Measurements from ENCODE around the gene MYCL.
"Not testable (repeated sequence)": the region's sequence is repeated elsewhere in the genome, so short reads cannot be mapped to it uniquely, and the experiment has no call there.

The MYCL gene

DNA sequence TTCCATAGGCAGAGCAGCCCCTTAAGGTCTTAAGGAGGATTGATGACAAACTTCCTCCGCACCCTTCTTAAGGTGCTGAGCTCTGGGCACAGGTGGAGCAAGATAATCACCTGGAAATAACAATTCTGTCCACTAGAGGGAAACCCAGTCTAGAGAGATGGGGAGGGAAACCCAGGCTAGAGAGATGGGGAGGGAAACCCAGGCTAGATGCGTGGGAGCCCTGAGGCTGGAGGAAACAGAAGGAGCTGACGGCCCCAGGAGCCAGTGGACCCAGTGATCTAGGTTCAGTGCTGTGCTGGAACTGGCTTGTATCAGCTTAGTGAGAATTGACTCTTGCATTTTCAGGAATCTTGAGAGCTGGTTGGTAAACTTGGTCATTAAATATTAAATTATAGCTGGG is 17.8 kb upstream of the MYCL start:
- peak in 1 of 2 donors; percentile 12 for DNase-seq (ENCODE audit: low read depth in 2 of 2)

- DNase-seq (ENCODE audit: low read depth in 2 of 2), result no peak
Measured at GRCh38 chr1:39917825-39918224, 16.1 kb upstream of the MYCL start.

DNA sequence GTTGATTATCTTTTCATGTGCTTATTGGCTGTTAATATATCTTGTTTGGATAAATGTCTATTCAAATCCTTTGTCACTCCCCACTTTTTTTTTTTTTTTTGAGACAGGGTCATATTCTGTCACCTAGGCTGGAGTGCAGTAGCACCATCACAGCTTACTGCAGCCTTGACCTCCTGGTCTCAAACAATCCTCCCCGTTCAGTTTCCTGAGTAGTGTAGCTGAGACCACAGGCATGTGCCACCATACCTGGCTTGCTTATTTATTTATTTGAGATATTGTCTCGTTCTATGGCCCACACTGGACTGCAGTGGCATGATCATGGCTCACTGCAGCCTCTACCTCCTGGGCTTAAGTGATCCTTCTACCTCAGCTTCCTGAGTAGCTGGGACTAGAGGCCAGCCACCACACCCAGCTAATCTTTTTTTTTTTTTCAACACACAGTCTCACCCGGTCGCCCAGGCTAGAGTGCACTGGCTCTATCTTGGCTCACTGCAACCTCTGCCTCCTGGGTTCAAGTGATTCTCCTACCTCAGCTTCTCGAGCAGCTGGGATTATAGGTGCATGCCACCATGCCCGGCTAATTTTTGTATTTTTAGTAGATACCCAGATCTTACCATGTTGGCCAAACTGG is 13.9 kb upstream of the MYCL start:
- DNase-seq (ENCODE audit: low read depth in 2 of 2), result no peak

GRCh38 chr1:39913136-39913535 is 11.4 kb upstream of the MYCL start:
- not testable (repeated sequence) for DNase-seq (ENCODE audit: low read depth in 2 of 2)

GRCh38 chr1:39910263-39910662 is 8.5 kb upstream of the MYCL start:
- no peak for DNase-seq (ENCODE audit: low read depth in 2 of 2)

DNA sequence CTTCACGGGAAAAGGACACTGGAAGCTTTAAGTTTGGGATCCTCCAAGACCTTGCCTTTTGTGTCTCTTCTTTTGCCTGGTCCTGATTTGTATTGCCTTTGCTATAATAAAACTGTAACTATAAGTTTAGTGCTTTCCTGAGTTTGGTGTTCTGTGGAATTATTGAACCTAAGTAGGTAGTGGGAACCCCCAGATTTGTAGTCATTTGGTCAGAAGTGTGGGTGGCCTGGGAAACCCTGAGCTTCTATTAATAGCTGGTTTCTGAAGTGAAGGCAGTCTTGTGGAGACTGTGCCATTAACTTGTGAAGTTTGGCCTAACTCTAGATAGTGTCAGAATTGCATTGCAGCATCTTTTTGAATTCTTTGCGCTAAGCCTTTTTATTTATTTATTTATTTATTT is 6.8 kb upstream of the MYCL start:
- DNase-seq (ENCODE audit: low read depth in 2 of 2), result no peak

DNA sequence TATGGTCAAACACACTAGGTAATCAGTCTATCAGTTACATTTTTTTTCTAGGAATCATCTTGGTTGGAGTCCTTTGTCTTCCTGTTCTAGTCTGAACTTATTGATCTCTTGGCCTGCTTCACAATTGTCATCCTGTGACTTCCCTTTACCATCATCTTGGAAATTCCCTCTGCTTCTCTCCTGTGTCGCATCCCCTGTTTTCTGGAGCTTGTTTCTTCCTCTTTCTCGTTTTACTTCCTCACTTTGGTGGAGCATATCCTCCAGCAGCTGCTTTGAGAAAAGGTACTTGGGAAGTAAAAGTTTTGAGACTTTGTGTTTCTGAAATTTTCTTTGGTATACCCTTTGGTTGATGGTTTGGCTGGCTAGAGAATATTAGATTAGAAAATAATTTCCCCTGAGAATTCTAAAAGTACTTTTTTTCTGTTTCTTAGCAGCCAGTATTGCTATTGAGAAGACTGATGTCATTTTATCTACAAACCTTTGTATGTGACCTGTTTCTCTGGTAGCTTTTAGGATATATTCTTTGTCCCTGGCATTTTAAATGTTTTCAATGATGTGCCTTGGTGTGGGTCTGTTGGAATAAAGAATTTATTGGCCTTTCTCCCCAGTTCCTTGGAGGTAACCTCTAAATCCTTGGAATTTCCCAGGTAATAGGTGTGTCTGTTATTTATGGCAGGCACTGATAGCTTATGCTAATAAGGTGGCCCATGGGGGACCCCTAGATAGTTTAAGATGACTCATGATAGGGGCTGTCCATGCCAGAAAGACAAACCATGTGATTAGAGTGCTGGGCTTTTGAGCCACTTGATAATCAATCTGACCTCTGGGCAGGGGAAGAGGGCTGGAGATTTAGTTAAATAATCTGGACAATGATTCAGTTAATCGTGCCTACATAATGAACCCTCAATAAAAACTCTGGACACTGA is 6.1 kb upstream of the MYCL start:
- DNase-seq (ENCODE audit: low read depth in 2 of 2), result no peak

GRCh38 chr1:39905172-39905571 is 3.5 kb upstream of the MYCL start:
- DNase-seq (ENCODE audit: low read depth in 2 of 2), result no peak

GRCh38 chr1:39902460-39902807 is 717 bp upstream of the MYCL start:
- DNase-seq (ENCODE audit: low read depth in 2 of 2), result no peak

DNA sequence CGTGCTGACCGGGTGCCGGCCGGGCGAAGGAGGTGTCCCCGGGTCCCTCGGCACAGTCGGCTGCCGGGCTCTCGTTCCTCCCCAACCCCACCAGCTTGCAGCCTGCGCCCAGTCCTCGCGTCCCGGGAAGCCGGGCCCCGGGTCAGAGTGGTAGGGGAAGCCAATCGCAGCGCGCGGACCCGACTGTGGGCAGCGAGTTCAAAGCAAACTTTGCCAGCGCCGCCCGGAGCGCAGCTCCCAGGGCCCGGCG is 328 bp downstream of the MYCL start:
- DNase-seq (ENCODE audit: low read depth in 2 of 2), result no peak

GRCh38 chr1:39900662-39901463 is 854 bp downstream of the MYCL start:
- no peak for DNase-seq (ENCODE audit: low read depth in 2 of 2)

DNA sequence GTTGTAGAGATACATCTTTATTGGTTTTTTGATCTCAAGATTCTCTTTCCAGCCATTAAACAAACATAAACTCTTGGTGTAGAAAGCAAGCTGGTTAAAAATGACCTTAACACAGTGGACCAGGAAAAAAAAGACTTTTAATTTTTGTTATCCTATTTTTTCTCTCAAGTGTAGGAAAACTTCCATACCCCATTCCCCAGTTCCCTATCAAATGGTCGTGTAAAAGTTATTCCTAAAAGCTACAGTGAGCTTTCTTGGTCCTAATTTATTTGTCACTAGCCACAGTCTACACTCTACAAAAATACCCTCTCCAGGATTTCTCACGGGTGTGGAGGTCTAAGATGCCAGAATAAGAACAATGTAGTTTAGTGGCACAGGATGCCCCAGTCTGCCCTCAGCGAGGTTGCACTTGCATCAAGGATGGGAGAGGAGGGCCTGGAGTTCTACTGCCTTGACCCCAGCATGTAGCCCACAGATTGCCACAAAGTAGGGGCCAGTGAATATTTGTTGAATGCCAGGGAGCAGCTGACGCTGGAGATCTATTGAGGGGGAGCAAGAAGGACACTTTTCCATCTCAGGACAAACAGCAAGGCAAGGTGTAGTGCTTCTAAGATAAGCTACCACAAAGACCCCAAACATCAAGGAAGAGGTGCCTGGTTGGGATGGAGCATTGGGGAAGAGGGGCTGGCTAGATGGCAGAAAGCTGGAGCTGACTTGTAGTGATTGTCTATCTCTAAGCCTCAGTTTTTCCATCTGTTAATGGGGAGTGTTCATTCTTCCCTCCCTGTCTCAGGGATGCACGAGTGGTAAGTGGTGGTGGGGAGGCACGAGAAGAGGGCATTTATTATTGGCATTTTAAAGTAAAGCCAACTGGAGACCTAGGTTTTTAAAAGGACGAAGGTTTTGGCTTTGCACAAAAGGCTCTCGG is 1.8 kb downstream of the MYCL start:
- no peak for DNase-seq (ENCODE audit: low read depth in 2 of 2)

DNA sequence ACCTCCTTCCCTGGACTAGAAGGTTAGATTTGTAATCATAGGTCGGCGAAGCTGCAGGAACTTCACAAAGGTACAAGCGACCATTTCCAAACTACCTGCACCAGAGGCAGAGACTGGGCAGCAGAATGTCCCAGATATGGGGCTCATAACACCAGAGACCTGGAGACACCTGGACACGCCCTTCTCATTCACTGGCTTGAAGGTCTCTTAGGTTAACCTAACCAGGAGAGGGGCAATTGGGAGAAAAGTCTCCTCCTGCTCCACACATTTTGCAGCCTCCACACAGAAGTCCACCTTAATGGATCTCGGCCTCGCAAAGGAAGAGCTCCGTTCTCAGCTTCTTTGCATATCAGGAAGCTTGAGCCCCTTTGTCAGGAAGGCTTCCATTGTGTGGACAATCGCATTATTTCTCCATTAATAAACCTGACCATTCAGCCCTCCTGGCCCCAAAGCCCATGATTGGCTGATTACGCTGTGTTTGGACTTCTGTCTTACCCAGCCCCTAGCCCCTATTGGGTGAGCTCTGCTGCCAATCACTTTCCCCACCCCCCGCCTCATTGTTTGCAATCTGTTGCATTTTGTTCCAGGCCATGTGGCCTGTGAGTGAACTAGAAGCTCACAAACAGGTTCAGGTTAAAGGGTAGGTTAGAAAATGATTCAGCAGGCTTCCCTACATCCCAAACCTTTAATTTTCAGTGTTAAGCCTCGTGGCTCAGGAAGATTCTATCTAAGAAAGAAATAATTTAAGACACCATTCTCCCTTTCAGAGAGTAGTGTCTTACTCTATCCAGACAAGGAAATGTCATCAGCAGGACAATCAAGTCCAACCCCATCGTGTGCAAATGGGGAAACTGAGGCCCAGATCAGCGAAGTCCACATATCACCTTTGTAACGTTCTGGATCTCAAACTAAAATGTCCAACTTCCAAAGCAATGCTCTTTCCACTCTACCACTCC is 2.8 kb downstream of the MYCL start:
- DNase-seq (ENCODE audit: low read depth in 2 of 2), result no peak

GRCh38 chr1:39898191-39898590 is 3.5 kb downstream of the MYCL start:
- no peak for DNase-seq (ENCODE audit: low read depth in 2 of 2)

DNA sequence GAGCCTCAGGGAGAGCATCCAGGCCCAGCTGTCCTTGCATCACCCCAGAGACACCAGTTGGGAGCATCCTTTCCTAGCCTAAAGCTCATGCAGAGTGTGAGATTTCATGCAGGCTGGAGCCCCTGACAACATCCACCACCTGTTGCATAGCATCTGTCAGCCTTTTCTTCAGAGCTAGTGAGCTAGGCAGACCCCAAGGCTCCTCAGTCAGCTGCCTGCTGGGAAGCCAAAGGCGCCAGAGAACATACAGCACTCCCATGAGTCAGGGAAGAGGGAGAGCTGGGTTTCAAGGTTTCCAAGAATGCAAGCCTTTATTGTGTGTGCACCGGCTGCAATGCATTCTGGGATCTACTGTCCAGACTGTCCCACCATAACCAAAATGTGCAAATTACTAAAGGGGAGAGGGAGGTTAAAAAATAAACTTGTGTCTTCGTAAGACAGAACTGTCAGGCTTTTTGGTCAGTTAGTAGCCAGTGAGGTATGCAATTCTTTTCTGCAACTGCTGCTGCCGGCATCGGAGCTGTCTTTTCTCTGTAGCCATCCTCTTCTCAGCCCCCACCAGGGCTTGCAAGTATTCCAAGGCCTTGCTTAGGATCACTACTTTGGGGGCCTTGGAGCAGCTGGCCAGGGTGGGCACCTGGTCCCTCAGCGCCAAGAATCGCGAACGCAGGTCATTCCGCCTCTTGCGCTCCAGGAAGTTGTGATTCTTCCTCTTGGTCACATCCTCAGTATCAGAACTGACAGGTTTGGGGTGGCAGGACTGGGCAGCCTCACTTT is 4.6 kb downstream of the MYCL start:
- DNase-seq (ENCODE audit: low read depth in 2 of 2), result no peak

- DNase-seq (ENCODE audit: low read depth in 2 of 2), result no peak
Measured at GRCh38 chr1:39895731-39896480, 5.8 kb downstream of the MYCL start.

GRCh38 chr1:39894884-39895495 is 6.7 kb downstream of the MYCL start:
- no peak for DNase-seq (ENCODE audit: low read depth in 2 of 2)

Measured in stimulated activated CD8-positive, alpha-beta memory T cell treated with anti-CD3 and anti-CD28 coated beads, Interleukin-2, amount 100 ng/mL, for 48 hours (primary cell).